ENCODE results near the gene FAM174C. TPM values are rescaled to one million over a fixed set of nuclear protein-coding genes. Genes with fewer than 3 reads are reported as not detected.

FAM174C gene
- total and polyA plus RNA-seq, 10 of the 15 experiments (the other 5 are each of a cell fraction or from before 2014, with no cell fraction given), result 0.89 to 94.6 (median 43.6) TPM

- TF ChIP-seq ZNF687 (IDR thresholded peaks at IDR 0.05), result no peak
- TF ChIP-seq MTA3 (IDR thresholded peaks at IDR 0.05; ENCODE audit: borderline replicate concordance, low read length), result no peak
- TF ChIP-seq ESRRA (IDR thresholded peaks at IDR 0.05; ENCODE audit: low read length), result no peak
- no peak for TF ChIP-seq POLR2A (IDR thresholded peaks at IDR 0.05; ENCODE audit: low read depth, low read length)
Measured at GRCh38 chr19:1316466-1316865, 41.1 kb downstream of the FAM174C start (continued).

GRCh38 chr19:1317274-1318003 lies 42.1 kb downstream of the FAM174C start:
- SMC1A ChIA-PET (ENCODE audit: uncharacterized antibody, unreplicated experiment), result interaction anchor here (1.2 kb wide), 1 partner anchor 53 kb away, joined by 5 read pairs; no protein-coding TSS in a partner anchor
- TF ChIP-seq ZNF207 (IDR thresholded peaks at IDR 0.05; ENCODE audit: borderline replicate concordance) (no peak), ATF7 (IDR thresholded peaks at IDR 0.05; ENCODE audit: low read depth) (no peak), ZBED1 (IDR thresholded peaks at IDR 0.05; ENCODE audit: borderline replicate concordance) (no peak), DPF2 (IDR thresholded peaks at IDR 0.05) (no peak), SUZ12 (IDR thresholded peaks at IDR 0.05; ENCODE audit: unreplicated experiment) (no peak), ZNF622 (IDR thresholded peaks at IDR 0.05) (no peak), FOS (IDR thresholded peaks at IDR 0.05; ENCODE audit: borderline replicate concordance, extremely low read depth, insufficient read length) (no peak), KAT2A (conservative IDR thresholded peaks at IDR 0.05; ENCODE audit: control insufficient read depth, low read depth, low read length) (no peak)
- DNase-seq (ENCODE audit: low read depth, low spot score), result no peak
- RAD21 ChIA-PET (ENCODE audit: unreplicated experiment), result interaction anchor here (0.9 to 3.2 kb wide), 2 partner anchors 54 to 73 kb away, joined by 3 to 11 read pairs; no protein-coding TSS in a partner anchor
- in situ Hi-C loops (cut with MboI), result loop anchor here (5.0 kb wide), 1 partner anchor 55 kb away; no protein-coding TSS in a partner anchor
- no peak overlapping the region for H2AFZ ChIP-seq (ENCODE audit: control insufficient read depth, low read depth, low read length)
- ATAC-seq, result no peak
- no peak overlapping the region for H3K4me2 ChIP-seq (ENCODE audit: control insufficient read depth, insufficient read depth)
- H3K27me3 ChIP-seq (replicated peaks in 1 of 2; ENCODE audit: control insufficient read depth in 2 of 2, insufficient read depth in 2 of 2, low read length in 1 of 2), result no peaks in the 10 kb centered on the region
- no peak overlapping the region for H3K27ac ChIP-seq (ENCODE audit: control insufficient read depth, insufficient read depth)
- 47% methylated on average over 17 of the region's 17 CpGs for WGBS (ENCODE audit: insufficient coverage, insufficient replicate concordance, low lambda C conversion rate, missing lambda C conversion rate)
- POLR2A ChIA-PET, result interaction anchor here (1.2 kb wide), 1 partner anchor 37 kb away, joined by 4 read pairs; a partner anchor contains a TSS
- no peak overlapping the region for H3K4me3 ChIP-seq
- no peaks in the 10 kb centered on the region for H3K9me3 ChIP-seq (replicated peaks; ENCODE audit: control insufficient read depth, insufficient read depth, low read length)
- CTCF ChIA-PET, result interaction anchor here (1.0 to 5.3 kb wide), 5 partner anchors 47 to 126 kb away, joined by 3 to 42 read pairs (median 6); no protein-coding TSS in a partner anchor
- BruUV-seq (replicated peaks), result no TSS peak
- H3K36me3 ChIP-seq (ENCODE audit: control insufficient read depth in 2 of 2, insufficient read depth in 2 of 2, low read length in 1 of 2), result no peaks in the 10 kb centered on the region
- H3K9ac ChIP-seq (ENCODE audit: control insufficient read depth, insufficient read depth, low read length), result no peak overlapping the region
- FAIRE-seq, result no peak
- no peaks in the 10 kb centered on the region for H4K20me1 ChIP-seq (ENCODE audit: control insufficient read depth, insufficient read depth)
- H3K79me2 ChIP-seq (ENCODE audit: control insufficient read depth, insufficient read depth, low read length), result no peaks in the 10 kb centered on the region
- peaks cover 3% of the 10 kb centered on the region; the same call in 1 of the 2 replicates for H3K4me1 ChIP-seq (ENCODE audit: control insufficient read depth, insufficient read depth, low read length)
- intact Hi-C loops (cut with micrococcal nuclease; ENCODE audit: unreplicated experiment), result no loop called here

Measured in GM12878 (cell line).